Keratinocyte (primary cell): ENCODE measurements around the gene CRYGS. TPM values are rescaled to one million over a fixed set of nuclear protein-coding genes. Genes with fewer than 3 reads are reported as not detected.

Experiments
- DNase-seq: peaks from one replicate; pipeline ENCODE4 v3.0.0-alpha.2; 2011; ENCODE audit warnings: low read depth, missing footprints, low spot score
- FAIRE-seq: peaks from 2 replicates; lab custom pipeline; 2011; peaks lifted over from hg19 to GRCh38; lab: Jason Lieb, UNC
- H2AFZ ChIP-seq: 2 replicates; pipeline ENCODE4 v1.6.0; 2012; ENCODE audit warnings: low read length, control low read depth, inconsistent platforms; ENCODE audit not compliant: control insufficient read depth
- H3K27ac ChIP-seq: 2 replicates; pipeline ENCODE4 v1.5.1; 2011; ENCODE audit warnings: low read length; ENCODE audit not compliant: control insufficient read depth, insufficient read depth
- H3K27me3 ChIP-seq: 3 replicates; pipeline ENCODE4 v1.6.0; 2011; ENCODE audit warnings: low read length; ENCODE audit not compliant: control insufficient read depth, insufficient read depth; ENCODE audit errors: extremely low read depth
- H3K36me3 ChIP-seq, 2 experiments: 2 replicates in 1 of 2; 3 replicates in 1 of 2; pipeline ENCODE4 v1.5.1; 2011; ENCODE audit warnings: low read length in 2 of 2, mild to moderate bottlenecking in 1 of 2; ENCODE audit not compliant: control insufficient read depth in 2 of 2, insufficient read depth in 2 of 2; ENCODE audit errors: extremely low read depth in 1 of 2
- H3K4me1 ChIP-seq: 3 replicates; pipeline ENCODE4 v1.5.1; 2011; ENCODE audit warnings: low read length; ENCODE audit not compliant: control insufficient read depth, insufficient read depth; ENCODE audit errors: extremely low read depth
- H3K4me2 ChIP-seq: 3 replicates; pipeline ENCODE4 v1.6.0; 2011; ENCODE audit warnings: low read depth, low read length; ENCODE audit not compliant: control insufficient read depth, insufficient read depth; ENCODE audit errors: extremely low read depth
- H3K4me3 ChIP-seq, 3 experiments: fragments of 200-600 bp in 1 of 3; sonication (generic) in 1 of 3; 2 replicates in 2 of 3; 3 replicates in 1 of 3; pipeline ENCODE4 v1.5.1; 2011 to 2016; ENCODE audit warnings: low read length in 3 of 3, mild to moderate bottlenecking in 3 of 3, control low read depth in 2 of 3, inconsistent platforms in 1 of 3, low read depth in 1 of 3, mixed read lengths in 1 of 3, mixed run types in 1 of 3, moderate library complexity in 1 of 3; ENCODE audit not compliant: control insufficient read depth in 2 of 3, insufficient read depth in 2 of 3; ENCODE audit errors: extremely low read depth in 1 of 3
- H3K79me2 ChIP-seq: 2 replicates; pipeline ENCODE4 v1.6.0; 2012; ENCODE audit warnings: low read length; ENCODE audit not compliant: control insufficient read depth, insufficient read depth
- H3K9ac ChIP-seq: 3 replicates; pipeline ENCODE4 v1.6.0; 2011; ENCODE audit warnings: low read length; ENCODE audit not compliant: control insufficient read depth, insufficient read depth; ENCODE audit errors: extremely low read depth
- H3K9me1 ChIP-seq: 3 replicates; pipeline ENCODE4 v1.6.0; 2011; ENCODE audit warnings: low read length; ENCODE audit not compliant: control insufficient read depth, insufficient read depth; ENCODE audit errors: extremely low read depth
- H3K9me3 ChIP-seq: 2 replicates; pipeline ENCODE4 v1.5.1; 2012; ENCODE audit warnings: low read depth, low read length; ENCODE audit not compliant: control insufficient read depth
- H4K20me1 ChIP-seq: 3 replicates; pipeline ENCODE4 v1.6.0; 2011; ENCODE audit warnings: low read length; ENCODE audit not compliant: control insufficient read depth, insufficient read depth; ENCODE audit errors: extremely low read depth
- EZH2 ChIP-seq: IDR thresholded peaks from one replicate; pipeline ENCODE4 v1.6.1; 2012; ENCODE audit warnings: inconsistent platforms, mild to moderate bottlenecking, low read length, moderate library complexity
- dilution Hi-C: fragments of 300-500 bp; cut with MboI; formaldehyde crosslinking; loops from one replicate; pipeline ENCODE4 v1.7.0; 2020; ENCODE audit warnings: low sequenced_read_pairs; ENCODE audit not compliant: extremely low pct_ligation_motif_present
- polyA plus RNA-seq, 5 experiments: library from polyadenylated mRNA; depleted of rRNA in 3 of 5; stranded (reverse) in 3 of 5; stranded (forward) in 1 of 5; unstranded in 1 of 5; fragments of >200 nt; gene quantifications; 1 replicate in 1 of 5; 2 replicates in 3 of 5; 3 replicates in 1 of 5; pipeline versions ENCODE4 v1.2.1 to v1.2.3, GENCODE V29; 2011 to 2012; ENCODE audit warnings: missing spikeins in 2 of 5, low read depth in 1 of 5, low replicate concordance in 1 of 5
- TF ChIP-seq, protein P1 (sequence below), 3 experiments: IDR thresholded peaks in 1 of 3; conservative IDR thresholded peaks in 1 of 3; optimal IDR thresholded peaks in 1 of 3; 2 replicates in 2 of 3; 3 replicates in 1 of 3; pipeline versions ENCODE3 to v1.5.1; 2011; ENCODE audit warnings: low read length in 3 of 3, mild to moderate bottlenecking in 3 of 3, moderate library complexity in 2 of 3, control low read depth in 1 of 3, inconsistent platforms in 1 of 3; ENCODE audit not compliant: insufficient read depth in 2 of 3; ENCODE audit errors: extremely low read depth in 1 of 3

The CRYGS gene
- polyA plus RNA-seq, 1 donor (not counting 4 experiments of a cell fraction or from before 2014, with no cell fraction given), result 3.4 TPM

DNA sequence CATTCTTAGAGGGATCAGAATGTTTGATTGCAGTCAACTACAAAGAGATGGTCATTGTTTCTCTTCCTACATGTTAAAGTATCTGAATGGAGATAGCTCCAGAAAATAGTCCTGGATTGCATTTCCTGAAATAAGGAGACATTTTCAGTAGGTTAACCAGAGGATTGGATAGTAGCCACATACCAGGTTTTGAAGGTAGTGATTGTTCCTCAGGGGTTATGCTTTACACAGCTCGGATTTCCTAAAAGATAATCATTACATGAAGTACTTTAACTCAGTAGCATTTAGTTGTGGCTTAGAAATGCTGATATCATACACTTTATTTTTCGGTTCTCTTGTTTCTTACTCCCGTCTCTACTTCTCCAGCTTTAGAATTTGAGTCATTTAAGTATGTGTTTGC, 36.6 kb upstream of the CRYGS start:
- Histone ChIP-seq H3K79me2 (peaks cover 5% of the 10 kb centered on the region), H2AFZ (no peak overlapping the region), H3K9me3 (no peaks in the 10 kb centered on the region), H4K20me1 (no peaks in the 10 kb centered on the region), H3K9ac (no peak overlapping the region), H3K27me3 (no peaks in the 10 kb centered on the region), H3K36me3 (peaks cover 27 to 49% of the 10 kb centered on the region in 2 experiments), H3K4me3 (no peak overlapping the region), H3K27ac (no peak overlapping the region), H3K9me1 (no peaks in the 10 kb centered on the region), H3K4me1 (no peaks in the 10 kb centered on the region), H3K4me2 (no peak overlapping the region)
- TF ChIP-seq EZH2, result no peak
- TF ChIP-seq, protein P1, sequence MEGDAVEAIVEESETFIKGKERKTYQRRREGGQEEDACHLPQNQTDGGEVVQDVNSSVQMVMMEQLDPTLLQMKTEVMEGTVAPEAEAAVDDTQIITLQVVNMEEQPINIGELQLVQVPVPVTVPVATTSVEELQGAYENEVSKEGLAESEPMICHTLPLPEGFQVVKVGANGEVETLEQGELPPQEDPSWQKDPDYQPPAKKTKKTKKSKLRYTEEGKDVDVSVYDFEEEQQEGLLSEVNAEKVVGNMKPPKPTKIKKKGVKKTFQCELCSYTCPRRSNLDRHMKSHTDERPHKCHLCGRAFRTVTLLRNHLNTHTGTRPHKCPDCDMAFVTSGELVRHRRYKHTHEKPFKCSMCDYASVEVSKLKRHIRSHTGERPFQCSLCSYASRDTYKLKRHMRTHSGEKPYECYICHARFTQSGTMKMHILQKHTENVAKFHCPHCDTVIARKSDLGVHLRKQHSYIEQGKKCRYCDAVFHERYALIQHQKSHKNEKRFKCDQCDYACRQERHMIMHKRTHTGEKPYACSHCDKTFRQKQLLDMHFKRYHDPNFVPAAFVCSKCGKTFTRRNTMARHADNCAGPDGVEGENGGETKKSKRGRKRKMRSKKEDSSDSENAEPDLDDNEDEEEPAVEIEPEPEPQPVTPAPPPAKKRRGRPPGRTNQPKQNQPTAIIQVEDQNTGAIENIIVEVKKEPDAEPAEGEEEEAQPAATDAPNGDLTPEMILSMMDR (optimal IDR thresholded peaks at IDR 0.05 in 1 of 3, IDR thresholded peaks at IDR 0.05 in 1 of 3, conservative IDR thresholded peaks at IDR 0.05 in 1 of 3; ENCODE audit: extremely low read depth in 1 of 3, insufficient read depth in 2 of 3, low read length in 3 of 3), result no peak
- dilution Hi-C loops, result no loop called here
- no peak for DNase-seq
- no peak for FAIRE-seq

DNA sequence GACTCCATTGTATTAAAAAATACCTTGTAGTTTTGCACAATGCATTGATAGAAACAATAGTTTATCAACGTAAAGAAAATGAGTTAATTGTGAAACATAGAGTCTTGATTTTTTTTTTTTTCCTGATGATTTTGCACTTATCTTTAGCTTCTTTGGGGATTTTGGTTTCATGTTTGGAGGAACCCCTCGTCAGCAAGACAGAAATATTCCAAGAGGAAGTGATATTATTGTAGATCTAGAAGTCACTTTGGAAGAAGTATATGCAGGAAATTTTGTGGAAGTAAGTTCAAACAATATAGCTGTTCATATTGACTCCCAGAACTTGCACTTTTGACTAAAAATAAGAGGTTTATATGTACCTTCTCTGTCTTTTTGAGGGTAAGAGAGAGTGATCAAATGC, 33.3 kb upstream of the CRYGS start:
- DNase-seq (no peak), FAIRE-seq (no peak)
- Histone ChIP-seq H3K9me1 (no peaks in the 10 kb centered on the region), H3K36me3 (peaks cover 15 to 41% of the 10 kb centered on the region in 2 experiments), H2AFZ (no peak overlapping the region), H3K4me2 (no peak overlapping the region), H3K4me3 (no peak overlapping the region), H3K9ac (no peak overlapping the region), H3K9me3 (no peaks in the 10 kb centered on the region), H3K4me1 (no peaks in the 10 kb centered on the region), H4K20me1 (no peaks in the 10 kb centered on the region), H3K27ac (no peak overlapping the region), H3K27me3 (no peaks in the 10 kb centered on the region), H3K79me2 (peaks cover 22% of the 10 kb centered on the region)
- dilution Hi-C loops, result no loop called here
- TF ChIP-seq, protein P1 (optimal IDR thresholded peaks at IDR 0.05 in 1 of 3, IDR thresholded peaks at IDR 0.05 in 1 of 3, conservative IDR thresholded peaks at IDR 0.05 in 1 of 3; ENCODE audit: extremely low read depth in 1 of 3, insufficient read depth in 2 of 3, low read length in 3 of 3), result no peak
- TF ChIP-seq EZH2, result no peak
